ENCODE results near the gene TMEM178A.

GRCh38 chr2:39718483-39718882 is 52.8 kb downstream of the TMEM178A start:
- TF ChIP-seq RAD21 (conservative IDR thresholded peaks at IDR 0.05) = no peak
- TF ChIP-seq, protein P1, sequence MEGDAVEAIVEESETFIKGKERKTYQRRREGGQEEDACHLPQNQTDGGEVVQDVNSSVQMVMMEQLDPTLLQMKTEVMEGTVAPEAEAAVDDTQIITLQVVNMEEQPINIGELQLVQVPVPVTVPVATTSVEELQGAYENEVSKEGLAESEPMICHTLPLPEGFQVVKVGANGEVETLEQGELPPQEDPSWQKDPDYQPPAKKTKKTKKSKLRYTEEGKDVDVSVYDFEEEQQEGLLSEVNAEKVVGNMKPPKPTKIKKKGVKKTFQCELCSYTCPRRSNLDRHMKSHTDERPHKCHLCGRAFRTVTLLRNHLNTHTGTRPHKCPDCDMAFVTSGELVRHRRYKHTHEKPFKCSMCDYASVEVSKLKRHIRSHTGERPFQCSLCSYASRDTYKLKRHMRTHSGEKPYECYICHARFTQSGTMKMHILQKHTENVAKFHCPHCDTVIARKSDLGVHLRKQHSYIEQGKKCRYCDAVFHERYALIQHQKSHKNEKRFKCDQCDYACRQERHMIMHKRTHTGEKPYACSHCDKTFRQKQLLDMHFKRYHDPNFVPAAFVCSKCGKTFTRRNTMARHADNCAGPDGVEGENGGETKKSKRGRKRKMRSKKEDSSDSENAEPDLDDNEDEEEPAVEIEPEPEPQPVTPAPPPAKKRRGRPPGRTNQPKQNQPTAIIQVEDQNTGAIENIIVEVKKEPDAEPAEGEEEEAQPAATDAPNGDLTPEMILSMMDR (IDR thresholded peaks at IDR 0.05; ENCODE audit: poor library complexity, severe bottlenecking) = no peak
- no peak for TF ChIP-seq TAF1 (IDR thresholded peaks at IDR 0.05; ENCODE audit: low read depth)
- TF ChIP-seq EZH2 (IDR thresholded peaks at IDR 0.05; ENCODE audit: borderline replicate concordance, insufficient read depth, low read length, poor library complexity, severe bottlenecking) = no peak
- TF ChIP-seq, protein P2, sequence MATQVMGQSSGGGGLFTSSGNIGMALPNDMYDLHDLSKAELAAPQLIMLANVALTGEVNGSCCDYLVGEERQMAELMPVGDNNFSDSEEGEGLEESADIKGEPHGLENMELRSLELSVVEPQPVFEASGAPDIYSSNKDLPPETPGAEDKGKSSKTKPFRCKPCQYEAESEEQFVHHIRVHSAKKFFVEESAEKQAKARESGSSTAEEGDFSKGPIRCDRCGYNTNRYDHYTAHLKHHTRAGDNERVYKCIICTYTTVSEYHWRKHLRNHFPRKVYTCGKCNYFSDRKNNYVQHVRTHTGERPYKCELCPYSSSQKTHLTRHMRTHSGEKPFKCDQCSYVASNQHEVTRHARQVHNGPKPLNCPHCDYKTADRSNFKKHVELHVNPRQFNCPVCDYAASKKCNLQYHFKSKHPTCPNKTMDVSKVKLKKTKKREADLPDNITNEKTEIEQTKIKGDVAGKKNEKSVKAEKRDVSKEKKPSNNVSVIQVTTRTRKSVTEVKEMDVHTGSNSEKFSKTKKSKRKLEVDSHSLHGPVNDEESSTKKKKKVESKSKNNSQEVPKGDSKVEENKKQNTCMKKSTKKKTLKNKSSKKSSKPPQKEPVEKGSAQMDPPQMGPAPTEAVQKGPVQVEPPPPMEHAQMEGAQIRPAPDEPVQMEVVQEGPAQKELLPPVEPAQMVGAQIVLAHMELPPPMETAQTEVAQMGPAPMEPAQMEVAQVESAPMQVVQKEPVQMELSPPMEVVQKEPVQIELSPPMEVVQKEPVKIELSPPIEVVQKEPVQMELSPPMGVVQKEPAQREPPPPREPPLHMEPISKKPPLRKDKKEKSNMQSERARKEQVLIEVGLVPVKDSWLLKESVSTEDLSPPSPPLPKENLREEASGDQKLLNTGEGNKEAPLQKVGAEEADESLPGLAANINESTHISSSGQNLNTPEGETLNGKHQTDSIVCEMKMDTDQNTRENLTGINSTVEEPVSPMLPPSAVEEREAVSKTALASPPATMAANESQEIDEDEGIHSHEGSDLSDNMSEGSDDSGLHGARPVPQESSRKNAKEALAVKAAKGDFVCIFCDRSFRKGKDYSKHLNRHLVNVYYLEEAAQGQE (IDR thresholded peaks at IDR 0.05; ENCODE audit: borderline replicate concordance) = no peak
- no peak for TF ChIP-seq EP300 (conservative IDR thresholded peaks at IDR 0.05; ENCODE audit: poor library complexity, severe bottlenecking)
- TF ChIP-seq POLR2AphosphoS5 (IDR thresholded peaks at IDR 0.05) = no peak
- TF ChIP-seq SMC3 (conservative IDR thresholded peaks at IDR 0.05; ENCODE audit: poor library complexity) = no peak
- no peak for TF ChIP-seq MXI1 (conservative IDR thresholded peaks at IDR 0.05; ENCODE audit: poor library complexity, severe bottlenecking)
